Thyroid gland (tissue), 4 donors: Measurements from ENCODE around the gene TCEAL1.

Experiments used
- POLR2A ChIP-seq, 2 donors: fragments of 450-650 bp; IDR thresholded peaks; one replicate each; pipeline ENCODE4 v1.6.1; 2017; ENCODE audit warnings: antibody characterized with exemption in 2 of 2, mild to moderate bottlenecking in 2 of 2, moderate library complexity in 1 of 2
- TF ChIP-seq, protein P1 (sequence below), 6 experiments: fragments of 200-600 bp in 3 of 6; fragments of 450-650 bp in 3 of 6; sonication (generic) in 3 of 6; IDR thresholded peaks; one replicate each; pipeline ENCODE4 v1.5.1; 2016 to 2019; ENCODE audit warnings: antibody characterized with exemption in 6 of 6, mild to moderate bottlenecking in 2 of 6, inconsistent platforms in 1 of 6, moderate library complexity in 1 of 6

DNA sequence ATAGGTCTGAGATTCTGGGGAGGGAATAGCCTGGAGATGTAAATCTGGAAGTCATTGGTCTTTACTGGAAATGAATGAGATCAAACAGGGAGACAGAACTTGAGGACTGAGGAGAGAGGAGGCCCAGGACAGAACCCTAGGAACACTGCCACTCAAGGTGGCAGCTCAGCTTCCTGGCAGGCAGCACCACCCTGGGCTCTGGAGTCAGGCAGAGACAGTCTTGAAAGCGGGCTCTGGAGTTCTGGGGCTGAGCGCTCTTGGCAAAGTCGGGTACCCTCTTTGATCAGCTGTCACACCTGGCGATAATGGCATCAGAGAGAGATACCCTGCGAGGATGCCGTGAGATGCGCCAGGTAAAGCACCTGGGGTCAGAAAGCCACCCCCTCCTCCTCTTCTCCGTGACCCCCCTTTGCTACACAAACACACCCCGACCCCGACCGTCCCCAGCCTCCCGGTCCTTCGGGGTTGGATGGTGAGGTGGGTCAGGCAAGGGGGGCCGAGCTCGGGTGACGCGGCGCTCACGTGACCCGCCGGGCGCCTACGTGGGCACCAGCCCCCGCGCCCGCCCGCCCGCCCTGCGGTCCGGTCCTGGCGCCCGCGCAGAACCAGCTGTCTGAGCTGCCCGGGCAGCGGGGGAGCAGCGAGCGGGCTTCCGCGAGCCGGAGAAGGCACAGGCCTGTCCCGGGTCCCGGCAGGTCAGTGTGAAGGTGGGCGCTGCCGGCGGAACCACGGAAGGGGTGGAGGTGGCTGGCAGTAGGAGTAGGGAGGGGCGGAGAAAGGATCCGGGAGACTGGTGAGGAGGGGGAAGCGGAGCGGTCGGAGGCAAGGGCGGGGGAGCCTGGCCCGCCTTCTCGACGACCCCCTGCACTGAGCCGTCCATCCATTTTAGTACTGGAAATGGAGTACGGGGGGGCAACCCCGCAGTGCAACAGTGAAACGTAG, 21.1 kb upstream of the TCEAL1 start, which contains the start of gene TCEAL3:
- TF ChIP-seq, protein P1, sequence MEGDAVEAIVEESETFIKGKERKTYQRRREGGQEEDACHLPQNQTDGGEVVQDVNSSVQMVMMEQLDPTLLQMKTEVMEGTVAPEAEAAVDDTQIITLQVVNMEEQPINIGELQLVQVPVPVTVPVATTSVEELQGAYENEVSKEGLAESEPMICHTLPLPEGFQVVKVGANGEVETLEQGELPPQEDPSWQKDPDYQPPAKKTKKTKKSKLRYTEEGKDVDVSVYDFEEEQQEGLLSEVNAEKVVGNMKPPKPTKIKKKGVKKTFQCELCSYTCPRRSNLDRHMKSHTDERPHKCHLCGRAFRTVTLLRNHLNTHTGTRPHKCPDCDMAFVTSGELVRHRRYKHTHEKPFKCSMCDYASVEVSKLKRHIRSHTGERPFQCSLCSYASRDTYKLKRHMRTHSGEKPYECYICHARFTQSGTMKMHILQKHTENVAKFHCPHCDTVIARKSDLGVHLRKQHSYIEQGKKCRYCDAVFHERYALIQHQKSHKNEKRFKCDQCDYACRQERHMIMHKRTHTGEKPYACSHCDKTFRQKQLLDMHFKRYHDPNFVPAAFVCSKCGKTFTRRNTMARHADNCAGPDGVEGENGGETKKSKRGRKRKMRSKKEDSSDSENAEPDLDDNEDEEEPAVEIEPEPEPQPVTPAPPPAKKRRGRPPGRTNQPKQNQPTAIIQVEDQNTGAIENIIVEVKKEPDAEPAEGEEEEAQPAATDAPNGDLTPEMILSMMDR (IDR thresholded peaks at IDR 0.05) = no peak
- TF ChIP-seq POLR2A (IDR thresholded peaks at IDR 0.05) = peak in 1 of 2 donors; percentile 63
